GM18870 (cell line): Measurements from ENCODE around the gene SLC37A4.
"Not testable (repeated sequence)": the region's sequence is repeated elsewhere in the genome, so short reads cannot be mapped to it uniquely, and the experiment has no call there.

Source experiments
- ATAC-seq: cut with Tn5 transposase; IDR thresholded peaks from one replicate; pipeline ENCODE4 v1.9.1; 2021; ENCODE audit warnings: moderate library complexity; ENCODE audit not compliant: unreplicated experiment

Gene SLC37A4

DNA sequence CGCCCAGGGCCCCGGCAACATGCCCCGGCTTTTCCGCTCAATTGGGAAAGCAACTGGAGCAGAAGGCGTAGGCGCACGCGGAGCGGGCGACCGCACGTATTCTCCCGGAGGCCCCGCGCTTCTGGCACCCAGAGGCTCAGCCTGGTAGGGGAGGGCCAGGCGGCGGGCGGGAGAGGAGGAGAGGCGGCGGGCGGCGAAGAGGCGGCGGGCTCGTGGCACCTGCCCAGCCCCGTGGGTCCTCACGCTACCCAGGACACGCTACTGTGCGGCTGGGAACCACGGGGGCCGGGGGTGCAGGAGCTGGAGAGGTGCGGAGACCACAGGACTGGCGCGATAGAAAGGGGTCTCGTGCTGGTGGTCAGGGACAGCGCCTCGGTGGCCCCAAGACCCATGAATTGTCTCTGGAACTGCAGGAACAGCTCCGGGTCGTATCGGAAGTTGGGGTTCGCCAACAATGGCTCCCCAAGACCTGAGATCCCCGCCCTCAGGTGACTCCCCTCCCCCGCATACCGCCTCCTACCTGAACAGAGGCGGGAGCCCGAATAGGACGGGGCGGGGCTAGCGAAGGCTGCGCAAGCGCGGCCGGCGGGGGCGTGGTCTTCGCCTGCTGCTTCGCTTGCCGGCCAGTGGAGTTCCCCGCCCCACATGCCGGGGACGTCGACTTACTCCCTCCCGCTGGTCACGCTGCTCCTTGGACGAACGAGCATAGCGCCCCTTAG, at the start of gene SLC37A4:
Gene SLC37A4 (minus strand): TSS at position 549 of the 719 bp plus-strand sequence.
- ATAC-seq, result peak; percentile 85

GRCh38 chr11:119078675-119079420, 48.2 kb upstream of the SLC37A4 start:
- no peak for ATAC-seq

DNA sequence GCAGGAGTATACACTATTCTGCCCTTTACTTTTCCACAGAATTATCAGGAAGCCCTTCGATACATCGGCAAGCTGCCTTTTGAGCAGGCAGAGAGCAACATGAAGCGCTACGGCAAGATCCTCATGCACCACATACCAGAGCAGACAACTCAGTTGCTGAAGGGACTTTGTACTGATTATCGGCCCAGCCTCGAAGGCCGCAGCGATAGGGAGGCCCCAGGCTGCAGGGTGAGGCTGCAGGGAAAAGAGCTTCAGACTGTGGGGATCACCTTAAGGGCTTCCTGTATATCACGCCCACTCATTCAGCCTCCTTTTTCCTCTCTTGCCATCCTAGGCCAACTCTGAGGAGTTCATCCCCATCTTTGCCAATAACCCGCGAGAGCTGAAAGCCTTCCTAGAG, 47.2 kb upstream of the SLC37A4 start:
- ATAC-seq, result no peak

- ATAC-seq, result peak; percentile 87
Observed at GRCh38 chr11:119067371-119068222, 36.9 kb upstream of the SLC37A4 start, which contains the start of gene VPS11. Gene VPS11 (plus strand): TSS chr11:119067818. CDS start chr11:119067824, 6 bp downstream.

- no peak for ATAC-seq
Observed at GRCh38 chr11:119065369-119065768, 34.7 kb upstream of the SLC37A4 start.

DNA sequence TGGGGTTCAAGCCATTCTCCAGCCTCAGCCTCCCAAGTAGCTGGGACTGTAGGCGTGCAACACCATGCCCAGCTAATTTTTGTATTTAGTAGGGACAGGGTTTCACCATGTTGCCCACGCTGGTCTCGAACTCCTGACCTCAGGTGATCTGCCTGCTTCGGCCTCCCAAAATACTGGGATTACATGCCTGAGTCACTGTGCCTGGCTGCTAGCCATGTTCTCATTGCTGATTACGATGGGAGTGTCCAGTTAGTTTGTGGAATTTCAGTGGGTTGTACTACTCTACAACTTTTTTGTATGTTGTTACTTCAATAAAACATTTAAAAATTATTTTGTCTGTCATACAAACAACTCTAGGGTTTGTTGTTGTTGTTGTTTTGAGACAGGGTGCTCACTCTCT, 32.1 kb upstream of the SLC37A4 start:
- ATAC-seq, result no peak

GRCh38 chr11:119061256-119061655, 30.6 kb upstream of the SLC37A4 start:
- no peak for ATAC-seq

DNA sequence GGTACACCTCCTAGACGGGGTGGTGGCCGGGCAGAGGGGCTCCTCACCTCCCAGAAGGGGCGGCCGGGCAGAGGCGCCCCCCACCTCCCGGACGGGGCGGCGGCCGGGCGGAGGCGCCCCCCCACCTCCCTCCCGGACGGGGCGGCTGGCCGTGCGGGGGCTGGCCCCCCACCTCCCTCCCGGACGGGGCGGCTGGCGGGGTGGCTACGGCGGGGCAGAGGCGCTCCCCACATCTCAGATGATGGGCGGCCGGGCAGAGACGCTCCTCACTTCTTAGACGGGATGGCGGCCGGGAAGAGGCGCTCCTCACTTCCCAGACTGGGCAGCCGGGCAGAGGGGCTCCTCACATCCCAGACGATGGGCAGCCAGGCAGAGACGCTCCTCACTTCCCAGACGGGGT, 28.5 kb upstream of the SLC37A4 start:
- not testable (repeated sequence) for ATAC-seq

- ATAC-seq, result peak; percentile 74
Observed at GRCh38 chr11:119057000-119057769, 26.5 kb upstream of the SLC37A4 start, which contains the start of gene HYOU1. Gene HYOU1 (minus strand): TSS chr11:119057205. CDS start chr11:119056160, 1,045 bp downstream.

- peak; percentile 3 for ATAC-seq
Observed at GRCh38 chr11:119056421-119056999, 25.8 kb upstream of the SLC37A4 start.

DNA sequence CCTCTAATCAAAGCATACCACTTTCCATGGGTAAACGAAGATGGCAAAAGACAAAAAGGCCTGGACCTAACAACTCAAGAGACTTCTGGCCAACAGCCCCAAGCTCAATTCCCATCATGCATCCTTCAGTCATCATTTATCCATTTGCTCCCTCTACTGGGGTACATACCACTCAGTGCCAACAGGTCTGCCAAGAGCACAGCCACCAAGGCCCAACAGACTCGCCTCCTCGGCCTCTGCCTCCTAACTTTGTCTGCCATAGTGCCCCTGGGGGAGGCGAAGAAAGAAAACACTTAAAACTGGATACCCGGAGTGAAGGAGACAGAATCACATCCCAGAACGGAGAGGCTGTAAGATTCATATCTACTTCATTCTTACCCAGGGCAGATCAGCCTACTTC, 25.2 kb upstream of the SLC37A4 start:
- ATAC-seq, result no peak

DNA sequence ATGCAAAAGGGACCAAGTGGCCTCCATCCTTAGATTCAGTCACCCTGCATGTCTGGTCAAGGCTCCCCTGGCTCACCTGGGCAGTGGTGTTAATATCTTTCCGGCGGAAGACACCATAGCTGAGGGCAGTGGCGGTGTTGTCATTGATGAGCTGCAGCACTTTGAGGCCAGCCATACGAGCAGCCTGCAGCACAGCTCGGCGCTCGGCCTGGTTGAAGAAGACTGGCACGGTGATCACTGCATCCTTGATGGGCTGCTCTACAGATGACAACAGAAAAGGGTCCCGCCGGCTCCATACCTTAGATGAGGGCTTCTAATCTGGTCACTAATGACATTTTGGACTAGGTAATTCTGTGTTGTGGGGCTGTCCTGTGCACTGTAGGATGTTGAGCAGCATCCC, 23.7 kb upstream of the SLC37A4 start:
- no peak for ATAC-seq

GRCh38 chr11:119052163-119052814, 21.6 kb upstream of the SLC37A4 start:
- ATAC-seq, result no peak

DNA sequence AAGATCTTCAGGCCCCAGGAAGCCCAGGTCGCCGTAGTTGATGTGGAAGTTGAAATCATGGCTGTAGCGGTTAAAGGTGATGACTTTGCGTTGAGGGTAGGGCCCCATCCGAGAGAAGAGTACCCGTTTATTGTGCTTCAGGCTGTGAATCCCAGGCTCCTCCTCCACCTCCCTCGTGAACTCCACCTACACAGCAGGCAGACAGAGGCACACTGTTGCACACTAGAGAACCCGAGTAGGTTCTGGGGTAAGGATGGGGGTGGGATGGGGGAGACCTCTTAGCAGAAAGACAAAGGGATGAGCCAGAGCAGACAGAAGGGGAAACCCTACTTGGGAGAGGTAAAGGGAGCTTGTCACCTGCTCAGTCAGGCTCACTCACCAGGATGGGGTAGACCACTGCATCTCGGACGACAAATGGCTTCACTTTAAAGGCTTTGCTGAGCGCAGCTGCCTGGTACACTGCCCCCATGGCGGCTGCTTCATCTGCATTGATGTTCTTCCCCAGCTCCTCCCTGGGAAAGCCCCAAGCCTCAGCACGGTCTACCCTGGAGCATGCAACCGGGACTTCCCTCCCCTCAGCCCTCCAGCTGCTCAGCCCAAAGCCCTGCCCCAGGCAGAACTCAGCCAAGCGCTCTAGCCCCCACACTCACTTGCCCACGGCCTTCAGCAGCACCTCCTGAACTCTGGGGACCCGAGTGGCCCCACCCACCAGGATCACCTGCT, 20.9 kb upstream of the SLC37A4 start:
- no peak for ATAC-seq

- no peak for ATAC-seq
Observed at GRCh38 chr11:119049081-119049480, 18.4 kb upstream of the SLC37A4 start.

GRCh38 chr11:119048644-119049043, 18.0 kb upstream of the SLC37A4 start:
- ATAC-seq, result no peak

- ATAC-seq, result no peak
Observed at GRCh38 chr11:119047205-119047604, 16.5 kb upstream of the SLC37A4 start.

GRCh38 chr11:119046489-119046888, 15.8 kb upstream of the SLC37A4 start:
- no peak for ATAC-seq

DNA sequence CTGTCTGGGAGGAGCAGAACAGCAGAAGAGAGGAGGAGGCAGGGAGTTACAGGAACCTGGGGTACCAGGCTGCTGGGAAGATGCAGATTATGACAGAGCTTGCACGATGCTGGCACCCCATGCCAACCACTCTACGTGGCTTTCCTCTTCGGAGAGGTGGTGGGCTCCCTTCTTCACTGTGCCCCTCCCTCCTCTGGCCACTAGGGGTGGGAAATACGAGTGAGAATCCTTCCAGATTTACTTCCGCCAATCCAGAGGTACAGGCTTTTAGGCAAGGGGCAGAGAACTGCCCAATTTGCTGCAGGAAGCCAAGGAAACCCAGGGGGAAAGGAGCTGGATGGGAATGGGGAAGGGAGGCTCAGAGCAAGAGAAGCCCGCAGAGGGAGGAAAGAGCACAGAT, 14.0 kb upstream of the SLC37A4 start:
- no peak for ATAC-seq
